ENCODE data around the gene BMPER.

- no peak for TF ChIP-seq JUND (IDR thresholded peaks at IDR 0.05)
- TF ChIP-seq CTCF (IDR thresholded peaks at IDR 0.05) = no peak
- TF ChIP-seq EP300 (IDR thresholded peaks at IDR 0.05; ENCODE audit: borderline replicate concordance in 1 of 2, low read depth in 1 of 2, low read length in 1 of 2) = no peak
- no peak for TF ChIP-seq POLR2AphosphoS5 (IDR thresholded peaks at IDR 0.05; ENCODE audit: low read depth, low read length)
Observed at GRCh38 chr7:34135924-34136323, 230.6 kb downstream of the BMPER start.
